Gastrocnemius medialis (tissue), 4 donors: ENCODE results near the gene GPBP1L1. TPM values are rescaled to one million over a fixed set of nuclear protein-coding genes. Genes with fewer than 3 reads are reported as not detected.

Source experiments
- ATAC-seq, 2 donors: fragments of 150-250 bp; one replicate each; pipeline ENCODE4 v1.9.1; 2016
- DNase-seq, 2 donors: peaks; one replicate each; pipeline ENCODE4 v3.0.0-alpha.2; 2019
- H3K27ac ChIP-seq, 4 donors: fragments of 200-600 bp; sonication (generic); 1 replicate in 1 of 4; 2 replicates in 3 of 4; pipeline ENCODE4 v1.5.1; 2016 to 2018; ENCODE audit warnings: mild to moderate bottlenecking in 2 of 4, moderate library complexity in 1 of 4
- H3K27me3 ChIP-seq, 3 donors: fragments of 200-600 bp; sonication (generic) in 2 of 3; 1 replicate in 1 of 3; 2 replicates in 2 of 3; pipeline versions ENCODE4 v1.5.1 to v1.6.0; 2016 to 2019; ENCODE audit warnings: mild to moderate bottlenecking in 1 of 3, moderate library complexity in 1 of 3
- H3K36me3 ChIP-seq, 2 donors: fragments of 200-600 bp; sonication (generic) in 1 of 2; one replicate each; pipeline ENCODE4 v1.5.1; 2017 to 2018
- H3K4me1 ChIP-seq, 2 donors: fragments of 200-600 bp; sonication (generic) in 1 of 2; one replicate each; pipeline ENCODE4 v1.5.1; 2016 to 2017; ENCODE audit warnings: mild to moderate bottlenecking in 2 of 2
- H3K4me3 ChIP-seq, 4 donors: fragments of 200-600 bp; sonication (generic) in 3 of 4; 1 replicate in 1 of 4; 2 replicates in 3 of 4; pipeline ENCODE4 v1.5.1; 2016 to 2019; ENCODE audit warnings: mild to moderate bottlenecking in 2 of 4
- H3K9me3 ChIP-seq, 3 donors: fragments of 200-600 bp; sonication (generic) in 2 of 3; 1 replicate in 1 of 3; 2 replicates in 2 of 3; pipeline ENCODE4 v1.5.1; 2016 to 2019
- POLR2A ChIP-seq, 2 donors: fragments of 450-650 bp; IDR thresholded peaks; one replicate each; pipeline ENCODE4 v1.6.1; 2017; ENCODE audit warnings: antibody characterized with exemption in 2 of 2, mild to moderate bottlenecking in 2 of 2, moderate library complexity in 2 of 2
- in situ Hi-C, 4 donors: fragments of 200-750 bp; cut with MboI; loops; one replicate each; pipeline versions ENCODE4 v1.15.0 to v1.8.0; 2017; ENCODE audit warnings: low sequenced_read_pairs in 4 of 4
- intact Hi-C: fragments of 100-400 bp; cut with DNase I; formaldehyde crosslinking; loops from one replicate; pipeline ENCODE4 v1.15.1; 2023; ENCODE audit warnings: low total_unique reads
- total RNA-seq, 4 donors: library from RNA; depleted of rRNA; stranded (reverse); fragments of >200 nt; gene quantifications; one replicate each; pipeline versions ENCODE4 v1.1.0 to v1.2.3, GENCODE V29; 2016
- TF ChIP-seq, protein P1 (sequence below), 5 experiments: fragments of 450-650 bp in 3 of 5; fragments of 200-600 bp in 2 of 5; sonication (generic) in 2 of 5; IDR thresholded peaks in 4 of 5; conservative IDR thresholded peaks in 1 of 5; 1 replicate in 4 of 5; 2 replicates in 1 of 5; pipeline ENCODE4 v1.5.1; 2016 to 2019; ENCODE audit warnings: antibody characterized with exemption in 5 of 5, mild to moderate bottlenecking in 3 of 5, moderate library complexity in 3 of 5

Gene GPBP1L1
- total RNA-seq, 4 donors from 2014 or later: 58.5 to 99.5 (median 81.8) TPM

- peaks cover 0 to 82% of the 10 kb centered on the region in 2 donors for H3K36me3 ChIP-seq
- H3K4me3 ChIP-seq: no peak overlapping the region
- in situ Hi-C loops (no loop called here), intact Hi-C loops (no loop called here)
- DNase-seq (no peak), ATAC-seq (no peak)
- H3K9me3 ChIP-seq: no peaks in the 10 kb centered on the region
- no peak overlapping the region for H3K27ac ChIP-seq
- no peaks in the 10 kb centered on the region for H3K27me3 ChIP-seq
- TF ChIP-seq, protein P1, sequence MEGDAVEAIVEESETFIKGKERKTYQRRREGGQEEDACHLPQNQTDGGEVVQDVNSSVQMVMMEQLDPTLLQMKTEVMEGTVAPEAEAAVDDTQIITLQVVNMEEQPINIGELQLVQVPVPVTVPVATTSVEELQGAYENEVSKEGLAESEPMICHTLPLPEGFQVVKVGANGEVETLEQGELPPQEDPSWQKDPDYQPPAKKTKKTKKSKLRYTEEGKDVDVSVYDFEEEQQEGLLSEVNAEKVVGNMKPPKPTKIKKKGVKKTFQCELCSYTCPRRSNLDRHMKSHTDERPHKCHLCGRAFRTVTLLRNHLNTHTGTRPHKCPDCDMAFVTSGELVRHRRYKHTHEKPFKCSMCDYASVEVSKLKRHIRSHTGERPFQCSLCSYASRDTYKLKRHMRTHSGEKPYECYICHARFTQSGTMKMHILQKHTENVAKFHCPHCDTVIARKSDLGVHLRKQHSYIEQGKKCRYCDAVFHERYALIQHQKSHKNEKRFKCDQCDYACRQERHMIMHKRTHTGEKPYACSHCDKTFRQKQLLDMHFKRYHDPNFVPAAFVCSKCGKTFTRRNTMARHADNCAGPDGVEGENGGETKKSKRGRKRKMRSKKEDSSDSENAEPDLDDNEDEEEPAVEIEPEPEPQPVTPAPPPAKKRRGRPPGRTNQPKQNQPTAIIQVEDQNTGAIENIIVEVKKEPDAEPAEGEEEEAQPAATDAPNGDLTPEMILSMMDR (IDR thresholded peaks at IDR 0.05 in 4 of 5, conservative IDR thresholded peaks at IDR 0.05 in 1 of 5): no peak
- no peak for TF ChIP-seq POLR2A (IDR thresholded peaks at IDR 0.05)
- H3K4me1 ChIP-seq: peaks cover 11 to 26% of the 10 kb centered on the region in 2 donors
These were observed 29.6 kb downstream of the GPBP1L1 start for GRCh38 chr1:45656573-45657226.

DNA sequence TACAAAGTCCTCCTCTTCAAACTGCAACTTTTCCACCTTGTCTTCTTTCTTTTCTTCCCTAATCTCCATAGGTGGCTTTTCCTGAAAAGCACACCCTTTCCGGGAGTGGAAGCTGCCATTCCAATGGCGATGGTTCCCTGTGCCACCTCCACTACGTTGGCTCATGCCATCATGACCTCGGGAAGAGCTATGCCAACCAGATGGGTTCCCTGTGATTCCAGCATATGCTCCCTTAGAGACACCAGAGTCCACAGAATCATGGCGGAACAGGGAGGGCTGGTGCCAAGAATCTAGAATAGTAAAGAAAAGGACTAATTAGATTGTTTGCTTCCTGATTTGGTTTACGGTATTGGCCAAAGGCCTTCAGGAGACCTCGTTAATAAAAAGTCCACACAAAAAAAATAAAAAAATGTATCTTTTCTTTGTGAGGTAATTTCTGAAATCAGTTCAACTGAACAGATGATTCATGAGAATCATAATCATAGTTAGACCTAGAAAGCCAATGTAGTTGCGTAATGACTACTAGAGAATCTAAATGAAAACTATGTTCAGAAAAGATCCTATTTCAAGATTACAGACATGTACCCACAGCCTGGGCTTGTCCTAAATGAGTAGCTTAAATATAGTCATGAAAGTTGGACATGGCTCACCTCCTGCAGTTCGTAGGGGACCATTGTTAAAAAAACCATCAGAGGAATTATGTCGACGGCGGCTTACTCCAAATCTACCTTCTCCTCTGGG is 31.6 kb downstream of the GPBP1L1 start:
- DNase-seq: no peak
- peak; percentile 58 to 75 for ATAC-seq
- Histone ChIP-seq H3K27me3 (no peaks in the 10 kb centered on the region), H3K36me3 (peaks cover 0 to 86% of the 10 kb centered on the region in 2 donors), H3K4me3 (no peak overlapping the region), H3K4me1 (peaks cover 6 to 14% of the 10 kb centered on the region in 2 donors), H3K27ac (peak overlapping the region; percentile 7 to 55 (median 26)), H3K9me3 (no peaks in the 10 kb centered on the region)
- in situ Hi-C loops: no loop called here
- TF ChIP-seq, protein P1 (IDR thresholded peaks at IDR 0.05 in 4 of 5, conservative IDR thresholded peaks at IDR 0.05 in 1 of 5): no peak
- TF ChIP-seq POLR2A (IDR thresholded peaks at IDR 0.05): no peak
- intact Hi-C loops: loop anchor here (5.0 kb wide), 1 partner anchor 47 kb away; no protein-coding TSS in a partner anchor

- Histone ChIP-seq H3K4me3 (no peak overlapping the region), H3K36me3 (peaks cover 0 to 42% of the 10 kb centered on the region in 2 donors), H3K9me3 (no peaks in the 10 kb centered on the region), H3K27me3 (no peaks in the 10 kb centered on the region), H3K27ac (peak overlapping the region in 1 of 4 donors; percentile 16), H3K4me1 (peaks cover 3 to 6% of the 10 kb centered on the region in 2 donors)
- ATAC-seq (no peak), DNase-seq (no peak)
- TF ChIP-seq, protein P1 (IDR thresholded peaks at IDR 0.05 in 4 of 5, conservative IDR thresholded peaks at IDR 0.05 in 1 of 5): no peak
- no peak for TF ChIP-seq POLR2A (IDR thresholded peaks at IDR 0.05)
- in situ Hi-C loops: no loop called here
- intact Hi-C loops: no loop called here
These were observed 38.9 kb downstream of the GPBP1L1 start for GRCh38 chr1:45647248-45648021.

DNA sequence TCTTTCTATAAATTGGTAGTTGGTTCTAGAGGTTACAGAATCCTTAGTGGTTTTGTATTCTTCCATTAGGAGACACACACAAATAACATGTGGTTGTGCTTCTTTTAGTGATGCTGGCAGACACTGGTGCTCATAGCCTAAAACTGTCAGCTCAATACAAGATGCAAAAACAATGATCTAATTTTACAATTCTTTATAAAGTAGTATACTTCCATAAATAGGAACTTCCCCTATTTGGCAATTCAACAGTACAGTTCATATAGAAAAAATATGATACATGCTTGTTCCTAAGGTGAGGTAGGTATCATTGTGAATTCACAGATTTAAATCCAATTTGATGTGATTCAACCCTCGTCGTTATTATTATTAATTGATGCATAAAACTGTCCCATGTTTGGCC is 41.7 kb downstream of the GPBP1L1 start:
- peaks cover 0 to 44% of the 10 kb centered on the region in 2 donors for H3K36me3 ChIP-seq
- H3K4me3 ChIP-seq: no peak overlapping the region
- in situ Hi-C loops (no loop called here), intact Hi-C loops (no loop called here)
- TF ChIP-seq, protein P1 (IDR thresholded peaks at IDR 0.05 in 4 of 5, conservative IDR thresholded peaks at IDR 0.05 in 1 of 5): no peak
- TF ChIP-seq POLR2A (IDR thresholded peaks at IDR 0.05): no peak
- H3K9me3 ChIP-seq: no peaks in the 10 kb centered on the region
- peak overlapping the region in 1 of 4 donors; percentile 15 for H3K27ac ChIP-seq
- DNase-seq: no peak
- no peaks in the 10 kb centered on the region for H3K27me3 ChIP-seq
- ATAC-seq: no peak
- H3K4me1 ChIP-seq: no peaks in the 10 kb centered on the region
